ENCODE results near the gene DOCK6.
"Not testable (repeated sequence)": the region's sequence is repeated elsewhere in the genome, so short reads cannot be mapped to it uniquely, and the experiment has no call there.

The DOCK6 gene

GRCh38 chr19:11169896-11170678 is 92.2 kb downstream of the DOCK6 start:
- DNase-seq, result no peak

- no peak for DNase-seq
These were observed 93.8 kb downstream of the DOCK6 start for GRCh38 chr19:11168568-11168967.

GRCh38 chr19:11166281-11167142 is 95.8 kb downstream of the DOCK6 start:
- no peak for DNase-seq

DNA sequence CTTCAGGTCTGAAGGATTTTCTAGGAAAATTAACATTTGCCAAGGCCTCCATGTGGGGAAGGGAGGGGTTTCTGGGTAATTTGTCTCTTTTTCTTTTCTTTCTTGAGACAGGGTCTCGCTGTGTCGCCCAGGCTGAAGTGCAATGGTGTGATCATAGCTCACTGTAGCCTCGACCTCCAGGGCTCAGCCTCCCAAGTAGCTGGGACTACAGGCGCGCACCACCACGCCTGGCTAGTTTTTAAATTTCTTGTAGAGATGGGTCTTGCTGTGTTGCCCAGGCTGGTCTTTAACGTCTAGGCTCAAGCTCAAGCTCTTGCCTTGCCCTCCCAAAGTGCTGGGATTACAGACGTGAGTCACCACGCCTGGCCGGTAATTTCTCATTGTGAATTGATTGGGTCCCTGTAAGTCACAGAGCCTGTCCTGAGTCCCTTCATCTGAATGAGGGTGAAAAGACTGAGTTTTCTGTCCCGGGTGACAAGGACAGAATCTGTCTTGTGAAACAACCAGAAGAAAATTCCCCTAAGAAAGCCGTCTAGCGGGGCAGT is 96.8 kb downstream of the DOCK6 start:
- no peak for DNase-seq

GRCh38 chr19:11164879-11165406 is 97.4 kb downstream of the DOCK6 start:
- no peak for DNase-seq

DNA sequence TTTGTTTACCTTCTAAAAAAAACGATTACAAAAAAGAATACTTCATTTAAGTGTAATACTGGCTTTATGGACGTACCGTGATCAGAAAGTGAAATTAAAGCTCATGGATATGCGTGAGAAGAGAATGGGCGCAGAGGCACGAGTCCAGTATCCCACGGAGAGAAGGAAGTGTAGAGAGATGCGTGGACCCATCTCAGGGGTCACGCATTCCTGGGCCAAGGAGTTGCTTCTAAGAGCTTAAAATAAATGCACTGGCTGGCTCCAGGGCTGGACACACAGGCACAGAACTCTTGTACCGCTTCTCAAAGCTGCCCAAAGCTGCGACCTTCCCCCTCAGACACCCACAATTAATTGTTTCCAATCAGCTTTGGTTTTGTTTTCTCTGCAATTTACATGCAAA is 98.0 kb downstream of the DOCK6 start:
- DNase-seq, result no peak

GRCh38 chr19:11160440-11160768 is 101.9 kb downstream of the DOCK6 start:
- DNase-seq, result not testable (repeated sequence)

- no peak for DNase-seq
These were observed 102.5 kb downstream of the DOCK6 start for GRCh38 chr19:11159598-11160439.

DNA sequence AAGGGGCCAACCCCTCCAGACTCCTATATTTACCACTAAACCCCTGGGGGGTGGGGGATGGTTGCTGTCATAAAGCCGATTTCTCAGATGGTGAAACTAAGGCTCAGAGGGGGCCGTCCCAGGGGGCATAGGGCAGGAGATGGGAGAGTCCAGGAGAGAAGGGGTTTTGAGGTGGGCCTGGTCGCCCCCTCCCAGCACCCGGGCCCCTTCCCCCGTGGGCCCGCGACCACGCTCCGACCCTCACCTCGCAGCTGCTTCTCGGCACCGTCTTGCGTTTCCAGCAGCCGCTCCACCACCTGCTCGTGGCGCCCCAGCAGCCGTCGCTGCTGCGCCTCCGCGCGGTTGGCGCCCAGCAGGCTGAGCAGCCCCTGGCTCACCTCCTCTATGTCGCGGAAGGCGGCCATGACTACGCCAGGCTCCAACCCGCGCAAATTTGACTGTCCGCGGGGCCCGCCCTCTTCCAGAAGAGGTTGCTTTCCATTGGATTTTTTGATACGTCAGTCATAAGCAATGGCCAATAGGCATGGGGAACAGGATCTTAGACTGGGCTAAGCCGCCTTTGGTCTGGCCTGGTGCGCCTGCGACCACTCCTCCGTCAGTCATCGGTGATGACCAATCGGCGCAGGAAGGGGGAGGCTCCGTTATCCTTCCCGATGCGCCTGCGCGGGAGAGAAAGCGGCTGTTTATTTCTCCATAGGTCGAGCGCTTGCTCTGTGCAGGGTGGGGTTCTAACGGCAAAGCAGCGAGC is 106.8 kb downstream of the DOCK6 start, which contains the start of gene SPC24:
TSS of gene SPC24 (minus strand) at position 410 of the 748 bp plus-strand sequence. CDS start at position 404, 6 bp downstream.
- peak; percentile 98 to 99 (median 98) for DNase-seq

- no peak for DNase-seq
These were observed 107.7 kb downstream of the DOCK6 start for GRCh38 chr19:11154683-11155047.

- no peak for DNase-seq
These were observed 109.8 kb downstream of the DOCK6 start for GRCh38 chr19:11152318-11153062.

DNA sequence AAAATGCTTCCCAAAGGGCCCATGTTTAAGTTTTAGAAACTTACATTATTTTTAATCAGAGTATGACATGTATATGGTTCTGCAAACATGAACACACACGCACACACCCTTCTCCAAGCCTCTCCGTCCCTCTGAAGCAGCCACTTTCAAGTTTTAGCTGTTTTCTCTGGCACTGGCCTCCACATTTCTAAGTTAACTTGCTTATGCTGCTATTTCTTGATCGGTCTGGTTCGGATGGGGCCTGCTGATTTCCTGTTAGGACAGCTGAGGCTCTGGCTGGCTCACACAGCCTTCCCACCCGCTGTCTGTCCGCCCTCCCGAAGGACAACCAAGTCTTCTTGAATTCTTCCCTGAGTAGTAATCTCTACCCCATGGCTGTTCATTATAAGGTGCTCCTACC is 111.1 kb downstream of the DOCK6 start:
- no peak for DNase-seq
